ENCODE measurements around the gene IL3RA.
"Not testable (repeated sequence)": the region's sequence is repeated elsewhere in the genome, so short reads cannot be mapped to it uniquely, and the experiment has no call there.

IL3RA gene

GRCh38 chrX:1420371-1420770 is 83.8 kb downstream of the IL3RA start:
- no peak for DNase-seq (ENCODE audit: insufficient read length, low spot score)
- FAIRE-seq, result no peak

GRCh38 chrX:1421433-1422134 is 85.0 kb downstream of the IL3RA start:
- no peak for DNase-seq (ENCODE audit: insufficient read length, low spot score)
- no peak for FAIRE-seq

DNA sequence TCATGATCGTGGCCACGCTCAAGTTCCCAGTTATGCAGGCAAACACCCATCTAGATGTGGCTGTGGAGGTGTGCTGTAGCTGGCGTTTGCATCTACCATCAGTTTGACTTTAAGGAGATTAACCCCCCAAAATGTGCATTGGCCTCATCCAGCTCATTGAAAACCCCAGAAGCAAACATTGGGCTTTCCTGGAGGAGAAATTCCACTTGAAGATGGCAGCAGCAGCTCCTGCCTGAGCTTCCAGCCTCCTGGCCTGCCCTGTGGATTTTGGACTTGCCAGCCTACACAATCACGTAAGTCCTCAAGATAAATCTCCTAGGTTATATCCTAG is 85.5 kb downstream of the IL3RA start:
- FAIRE-seq, result no peak
- DNase-seq (ENCODE audit: insufficient read length, low spot score), result no peak

DNA sequence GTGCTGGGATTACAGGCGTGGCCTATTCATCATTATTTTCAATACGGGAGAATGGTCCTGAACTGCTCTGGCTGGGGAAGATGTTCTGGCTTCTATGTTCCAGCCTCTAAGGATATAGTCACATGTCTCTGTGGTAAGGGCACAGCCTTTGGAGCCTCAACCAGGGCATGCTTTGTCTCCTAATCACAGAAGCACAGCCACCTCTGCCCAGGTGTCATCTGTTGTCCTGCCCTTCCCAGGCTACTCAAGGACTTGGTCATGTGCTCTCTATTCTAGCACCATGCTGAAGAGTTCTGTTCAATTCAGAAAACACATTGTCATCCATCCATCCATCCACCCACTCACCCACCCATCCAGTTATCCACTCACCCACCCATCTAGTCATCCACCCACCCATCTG is 86.6 kb downstream of the IL3RA start:
- FAIRE-seq, result no peak

GRCh38 chrX:1424147-1424851 is 87.7 kb downstream of the IL3RA start:
- no peak for FAIRE-seq

More for the DNA sequence above, 86.6 kb downstream of the IL3RA start:
- no peak for DNase-seq (ENCODE audit: insufficient read length, low spot score)

GRCh38 chrX:1425381-1425780 is 88.8 kb downstream of the IL3RA start:
- no peak for DNase-seq (ENCODE audit: insufficient read length, low spot score)
- FAIRE-seq, result no peak

More at GRCh38 chrX:1424147-1424851, 87.7 kb downstream of the IL3RA start:
- no peak for DNase-seq (ENCODE audit: insufficient read length, low spot score)

DNA sequence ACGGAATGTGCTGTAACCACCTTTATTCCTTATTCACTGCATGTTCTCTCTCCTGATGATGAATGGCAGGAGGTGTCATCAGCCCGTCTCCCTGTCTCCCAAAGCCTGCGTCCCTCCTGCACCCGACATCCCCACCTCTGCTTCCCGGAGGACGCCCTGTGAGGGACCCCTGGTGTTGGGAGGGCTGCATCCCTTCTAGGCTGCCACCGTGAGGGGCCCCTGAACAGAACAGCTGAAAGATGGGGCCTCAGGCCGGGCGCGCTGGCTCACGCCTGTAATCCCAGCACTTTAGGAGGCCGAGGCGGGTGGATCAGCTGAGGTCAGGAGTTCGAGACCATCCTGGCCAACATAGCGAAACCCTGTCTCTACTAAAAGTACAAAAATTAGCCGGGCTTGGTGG is 89.7 kb downstream of the IL3RA start:
- DNase-seq (ENCODE audit: insufficient read length, low spot score); FAIRE-seq: not testable (repeated sequence)

DNA sequence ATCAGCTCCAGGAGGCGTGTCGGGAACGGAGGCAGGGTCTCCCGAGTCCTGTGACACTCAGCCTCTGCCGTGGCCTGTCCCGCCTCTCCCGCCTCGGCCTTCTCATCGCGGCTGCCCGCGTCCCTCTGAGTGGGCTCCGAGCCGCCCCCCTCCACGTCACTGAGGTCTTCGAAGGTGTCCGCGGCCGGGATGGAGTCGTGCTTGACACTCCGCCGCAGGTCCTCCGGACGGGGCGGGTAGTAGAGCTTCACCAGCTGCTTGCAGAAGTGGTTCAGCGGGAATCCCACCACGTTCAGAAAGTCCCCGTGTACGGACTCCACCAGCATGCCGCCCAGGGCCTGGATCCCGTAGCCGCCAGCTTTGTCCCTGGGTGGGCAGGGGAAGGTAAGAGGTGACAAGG is 91.2 kb downstream of the IL3RA start:
- FAIRE-seq (no peak), DNase-seq (ENCODE audit: insufficient read length, low spot score) (no peak)

GRCh38 chrX:1430451-1430850 is 93.9 kb downstream of the IL3RA start:
- DNase-seq (ENCODE audit: insufficient read length, low spot score) (no peak), FAIRE-seq (no peak)
